ENCODE measurements around the gene CCDC174. TPM values are rescaled to one million over a fixed set of nuclear protein-coding genes. Genes with fewer than 3 reads are reported as not detected.
"Not testable (repeated sequence)": the region's sequence is repeated elsewhere in the genome, so short reads cannot be mapped to it uniquely, and the experiment has no call there.

Gene CCDC174
- total RNA-seq, 1 donor from 2014 or later, result 12.6 TPM

GRCh38 chr3:14646589-14647413 is 4.8 kb upstream of the CCDC174 start:
- no peak for DNase-seq
- intact Hi-C loops (cut with DNase I), result no loop called here
- ATAC-seq (ENCODE audit: poor library complexity), result no peak

GRCh38 chr3:14647976-14648955 is 3.3 kb upstream of the CCDC174 start:
- peak; percentile 52 for DNase-seq
- ATAC-seq (ENCODE audit: poor library complexity), result peak; percentile 32
- intact Hi-C loops (cut with DNase I), result no loop called here

GRCh38 chr3:14649466-14649865 is 2.1 kb upstream of the CCDC174 start:
- intact Hi-C loops (cut with DNase I), result no loop called here
- ATAC-seq (ENCODE audit: poor library complexity) (no peak), DNase-seq (no peak)

- intact Hi-C loops (cut with DNase I), result no loop called here
- ATAC-seq (ENCODE audit: poor library complexity), result no peak
- no peak for DNase-seq
Measured at GRCh38 chr3:14650193-14650592, 1.4 kb upstream of the CCDC174 start.

- ATAC-seq (ENCODE audit: poor library complexity); DNase-seq; intact Hi-C loops (cut with DNase I): not testable (repeated sequence)
Measured at GRCh38 chr3:14652360-14652907, 872 bp downstream of the CCDC174 start.

GRCh38 chr3:14657579-14657978 is 6.0 kb downstream of the CCDC174 start:
- intact Hi-C loops (cut with DNase I), result no loop called here
- no peak for ATAC-seq (ENCODE audit: poor library complexity)
- no peak for DNase-seq

- intact Hi-C loops (cut with DNase I), result no loop called here
Measured at GRCh38 chr3:14658978-14659377, 7.4 kb downstream of the CCDC174 start.

GRCh38 chr3:14660942-14661341 is 9.4 kb downstream of the CCDC174 start:
- intact Hi-C loops (cut with DNase I), result no loop called here
- no peak for ATAC-seq (ENCODE audit: poor library complexity)

More at GRCh38 chr3:14658978-14659377, 7.4 kb downstream of the CCDC174 start:
- DNase-seq, result no peak
- no peak for ATAC-seq (ENCODE audit: poor library complexity)

GRCh38 chr3:14663396-14664135 is 12.0 kb downstream of the CCDC174 start:
- intact Hi-C loops (cut with DNase I), result no loop called here
- DNase-seq (no peak), ATAC-seq (ENCODE audit: poor library complexity) (no peak)

More at GRCh38 chr3:14660942-14661341, 9.4 kb downstream of the CCDC174 start:
- no peak for DNase-seq

- intact Hi-C loops (cut with DNase I), result no loop called here
- DNase-seq, result no peak
- no peak for ATAC-seq (ENCODE audit: poor library complexity)
Measured at GRCh38 chr3:14664170-14664569, 12.6 kb downstream of the CCDC174 start.

- DNase-seq (no peak), ATAC-seq (ENCODE audit: poor library complexity) (no peak)
- intact Hi-C loops (cut with DNase I), result loop anchor here (2.0 kb wide), 2 partner anchors 108 to 248 kb away; no protein-coding TSS in a partner anchor
Measured at GRCh38 chr3:14672588-14672987, 21.0 kb downstream of the CCDC174 start.

- intact Hi-C loops (cut with DNase I), result no loop called here
- DNase-seq, result no peak
- ATAC-seq (ENCODE audit: poor library complexity), result no peak
Measured at GRCh38 chr3:14674841-14675240, 23.3 kb downstream of the CCDC174 start, which contains the start of gene C3orf20. Gene C3orf20 (plus strand): TSS chr3:14675141. CDS start chr3:14682714, 7,573 bp downstream.

- intact Hi-C loops (cut with DNase I), result no loop called here
- no peak for DNase-seq
- no peak for ATAC-seq (ENCODE audit: poor library complexity)
Measured at GRCh38 chr3:14676881-14677280, 25.3 kb downstream of the CCDC174 start.

GRCh38 chr3:14678015-14678503 is 26.5 kb downstream of the CCDC174 start:
- ATAC-seq (ENCODE audit: poor library complexity) (no peak), DNase-seq (no peak)
- intact Hi-C loops (cut with DNase I), result no loop called here

GRCh38 chr3:14680115-14680514 is 28.6 kb downstream of the CCDC174 start:
- DNase-seq (no peak), ATAC-seq (ENCODE audit: poor library complexity) (no peak)
- intact Hi-C loops (cut with DNase I), result no loop called here

GRCh38 chr3:14680716-14681115 is 29.2 kb downstream of the CCDC174 start:
- no peak for ATAC-seq (ENCODE audit: poor library complexity)
- DNase-seq, result no peak
- intact Hi-C loops (cut with DNase I), result no loop called here

GRCh38 chr3:14684447-14684846 is 32.9 kb downstream of the CCDC174 start:
- DNase-seq, result no peak
- intact Hi-C loops (cut with DNase I), result no loop called here
- ATAC-seq (ENCODE audit: poor library complexity), result no peak

- no peak for DNase-seq
- intact Hi-C loops (cut with DNase I), result no loop called here
- ATAC-seq (ENCODE audit: poor library complexity), result no peak
Measured at GRCh38 chr3:14685179-14685578, 33.6 kb downstream of the CCDC174 start.

Data from Right ventricle myocardium superior (tissue), 1 donor.